ENCODE data around the gene LTA4H. TPM values are rescaled to one million over a fixed set of nuclear protein-coding genes. Genes with fewer than 3 reads are reported as not detected.

Gene LTA4H
- total RNA-seq, 1 donor from 2014 or later, result 137 TPM

DNA sequence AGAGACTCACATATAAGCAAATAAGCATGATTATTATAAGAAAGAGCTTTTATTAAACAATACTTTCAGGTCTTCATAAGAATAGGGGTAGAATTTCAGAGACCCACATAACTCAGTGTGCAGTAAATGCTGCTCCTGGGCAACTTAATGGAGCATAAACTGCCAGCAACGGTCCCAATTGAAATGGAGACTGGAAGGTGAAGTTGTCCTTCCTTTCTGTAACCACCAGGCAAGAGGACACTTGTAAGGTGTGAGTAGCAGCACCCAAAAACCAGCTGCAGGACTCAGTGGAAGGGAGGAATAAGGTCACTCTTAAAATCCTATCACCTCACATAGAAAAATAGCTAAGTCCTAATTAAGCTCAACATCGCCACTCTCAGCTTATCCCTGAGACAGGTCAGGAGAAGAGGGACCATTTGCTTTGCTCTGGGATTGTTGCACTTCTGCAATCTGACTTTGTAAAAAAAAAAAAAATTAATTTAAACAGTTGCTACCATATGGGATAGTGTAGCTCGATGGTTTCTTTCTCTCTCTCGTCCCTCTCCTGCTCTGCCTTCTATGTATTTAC lies 22.7 kb upstream of the LTA4H start:
- no peak for ATAC-seq

DNA sequence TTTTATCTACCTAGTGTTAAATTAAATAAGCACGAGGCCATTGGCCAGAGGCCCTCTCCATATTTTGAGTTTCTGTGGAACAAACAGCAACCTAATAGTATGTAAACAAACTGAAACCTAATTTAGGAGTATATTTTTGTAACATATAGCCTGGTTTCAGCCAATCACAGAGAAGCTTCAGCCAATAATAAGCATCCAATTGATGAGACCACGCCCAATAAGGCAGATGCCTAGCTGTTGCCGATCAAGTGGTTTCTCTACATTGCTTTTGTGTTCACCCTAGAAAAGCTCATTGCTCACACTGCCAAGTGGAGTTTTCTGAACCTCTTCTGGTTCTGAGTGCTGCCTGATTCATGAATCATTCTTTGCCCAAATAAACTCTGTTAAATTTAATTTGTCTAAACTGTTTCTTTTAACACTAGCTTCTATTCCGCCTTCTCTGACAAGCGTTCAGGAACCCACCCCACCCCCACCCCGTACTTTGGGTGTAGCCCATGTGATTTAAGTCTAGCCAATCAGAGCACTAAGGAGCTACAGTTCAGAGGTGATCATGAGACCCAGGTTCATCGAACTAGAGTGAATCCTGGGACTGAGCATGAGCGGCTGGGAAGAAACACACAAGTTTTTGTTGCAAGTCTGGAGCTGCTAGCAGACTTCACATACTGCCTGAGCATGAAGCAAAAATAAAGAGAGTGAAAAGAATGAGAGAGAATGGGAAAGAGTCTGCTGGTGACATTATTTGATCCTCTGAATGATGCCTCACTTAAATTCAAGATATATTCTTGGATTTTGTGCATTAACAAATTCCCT lies 21.5 kb upstream of the LTA4H start:
- ATAC-seq, result no peak

DNA sequence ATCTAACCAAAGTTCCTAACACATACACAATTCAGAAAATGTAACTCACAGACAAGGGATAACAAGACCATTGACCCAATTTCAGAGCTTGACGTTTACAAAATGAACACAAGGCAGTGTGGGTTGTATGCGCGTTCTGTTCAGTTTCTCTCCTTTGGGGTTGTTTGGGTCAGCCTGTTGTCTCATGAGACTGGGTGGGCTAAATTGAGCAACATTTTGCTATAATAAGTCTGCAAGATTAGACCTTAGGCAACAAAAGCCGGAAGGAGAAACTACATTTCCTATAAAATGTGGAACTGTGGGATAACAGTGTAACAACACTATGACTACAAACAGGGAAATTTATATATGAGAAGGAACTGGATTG lies 18.8 kb upstream of the LTA4H start:
- no peak for ATAC-seq

DNA sequence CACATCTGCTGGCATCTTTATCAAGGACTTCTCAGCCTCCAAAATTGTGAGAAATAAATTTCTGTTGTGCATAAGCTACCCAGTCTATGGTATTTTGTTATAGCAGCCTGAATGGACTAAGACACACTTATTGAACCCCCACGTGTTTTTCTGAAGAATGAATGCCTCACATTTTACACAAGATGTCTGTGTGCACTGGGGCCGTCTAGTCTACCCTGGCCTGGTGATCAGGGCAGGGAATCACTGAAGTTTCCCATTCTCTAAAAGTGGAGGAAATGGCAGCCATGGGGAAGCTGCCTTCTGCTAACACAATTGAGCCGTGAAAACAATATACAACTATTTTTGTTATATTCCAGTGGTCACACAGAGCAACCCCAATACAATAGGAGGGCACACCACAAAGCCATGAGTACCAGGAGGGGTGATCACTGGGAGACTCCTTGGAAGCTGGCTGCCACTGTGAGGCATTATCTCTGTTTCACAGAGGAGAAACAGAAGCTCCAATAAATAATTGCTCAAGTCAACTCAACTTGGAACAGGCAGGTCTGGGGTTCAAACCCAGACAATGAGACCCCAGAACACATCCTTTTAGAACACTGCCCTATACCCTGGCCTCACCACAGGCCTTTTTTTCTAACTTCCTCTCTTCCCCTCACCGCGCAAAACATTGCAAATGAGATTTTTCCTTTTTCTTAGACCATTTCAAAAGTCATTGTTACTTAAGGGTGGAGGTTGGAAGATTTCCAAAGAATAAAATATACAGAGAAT lies 18.3 kb upstream of the LTA4H start:
- ATAC-seq, result no peak

DNA sequence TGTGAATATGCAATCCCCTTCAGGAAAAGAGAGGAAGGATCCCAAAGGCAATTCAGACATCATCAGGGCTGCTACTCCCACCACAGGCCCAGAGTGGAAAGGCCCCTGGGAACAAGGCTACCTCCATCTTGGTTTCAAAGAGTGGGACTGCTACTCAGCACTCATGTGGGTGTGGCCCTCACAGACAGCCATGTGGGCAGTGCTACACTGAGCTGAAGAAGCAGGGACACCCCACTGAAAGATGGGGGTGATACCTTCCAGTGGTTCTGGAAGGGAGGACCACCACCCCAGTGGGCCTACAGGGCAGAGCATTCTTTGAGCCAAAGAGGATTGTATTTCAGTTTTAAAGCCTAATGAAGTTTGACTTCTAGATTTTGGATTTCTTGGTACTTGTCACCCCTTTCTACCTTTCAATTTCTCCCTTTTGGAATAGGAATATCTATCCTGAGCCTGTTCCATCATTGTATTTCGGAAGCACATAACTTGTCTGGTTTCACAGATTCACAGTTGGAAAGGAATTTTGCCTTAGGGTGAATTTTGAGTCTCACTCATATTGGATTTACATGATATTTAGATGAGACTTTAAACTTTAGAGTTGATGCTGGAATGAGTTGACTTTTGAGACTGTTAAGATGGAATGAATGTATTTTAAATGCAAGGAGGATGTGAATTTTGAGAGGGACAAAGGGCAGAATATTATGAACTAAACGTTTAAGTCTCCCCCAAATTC lies 16.5 kb upstream of the LTA4H start:
- no peak for ATAC-seq

DNA sequence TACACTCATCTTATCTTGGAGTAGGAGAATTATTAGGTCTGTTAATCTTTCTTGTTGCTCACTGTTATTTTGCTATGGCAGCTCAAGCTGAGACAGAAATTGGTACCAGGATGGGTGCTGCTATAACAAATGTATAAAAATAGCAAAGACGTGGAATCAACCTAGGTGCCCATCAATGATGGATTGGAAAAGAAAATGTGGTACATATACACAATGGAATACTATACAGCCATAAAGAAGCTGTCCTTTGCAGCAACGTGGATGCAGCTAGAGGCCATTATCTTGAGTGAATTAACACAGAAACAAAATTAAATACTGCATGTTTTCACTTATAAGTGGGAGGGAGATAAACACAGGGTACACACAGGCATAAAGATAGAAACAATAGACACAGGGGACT lies 14.8 kb upstream of the LTA4H start:
- no peak for ATAC-seq

DNA sequence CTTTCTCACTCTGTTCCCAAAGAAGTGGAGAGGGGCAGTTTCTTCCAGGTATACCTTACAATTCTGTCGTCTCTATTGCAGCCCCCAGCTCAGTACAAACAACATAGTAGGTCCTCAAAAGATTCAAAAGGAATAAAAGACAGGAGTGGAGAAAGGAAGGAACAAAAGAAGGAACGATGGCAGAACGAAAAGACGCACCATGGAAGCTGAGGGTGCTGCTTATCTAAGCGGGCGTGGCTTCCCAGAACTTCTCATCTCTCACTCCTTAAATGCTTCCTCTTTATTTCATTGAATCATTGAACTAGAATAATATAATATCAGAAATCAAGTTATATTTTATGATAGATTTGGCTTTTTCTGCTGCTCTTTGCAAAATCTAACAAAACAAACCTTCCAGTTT lies 13.7 kb upstream of the LTA4H start:
- no peak for ATAC-seq

DNA sequence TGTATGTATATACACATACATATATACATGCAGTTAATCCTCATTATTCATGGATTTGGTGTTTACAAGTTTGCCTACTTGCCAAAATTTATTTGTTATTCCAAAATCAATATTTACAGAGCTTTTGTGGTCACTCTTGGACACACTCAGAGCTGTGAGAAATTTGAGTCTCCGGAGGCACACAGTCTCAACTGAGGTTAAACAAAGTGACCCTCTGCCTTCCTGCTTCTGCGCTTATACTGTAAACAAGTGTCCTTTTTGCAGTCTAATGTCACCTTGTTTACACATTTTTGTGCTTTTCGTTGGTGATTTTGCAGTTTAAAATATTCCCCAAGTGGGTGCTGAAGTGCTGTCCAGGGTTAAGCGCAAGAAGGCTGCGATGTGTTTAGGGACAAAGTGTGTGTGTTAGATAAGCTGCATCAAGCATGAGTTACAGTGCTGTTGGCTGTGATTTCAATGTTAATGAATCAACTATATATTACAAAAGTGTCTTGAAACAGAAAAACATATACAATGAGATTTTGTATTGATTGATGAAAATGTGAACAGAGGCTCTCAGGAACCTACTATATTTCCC lies 13.1 kb upstream of the LTA4H start:
- no peak for ATAC-seq

DNA sequence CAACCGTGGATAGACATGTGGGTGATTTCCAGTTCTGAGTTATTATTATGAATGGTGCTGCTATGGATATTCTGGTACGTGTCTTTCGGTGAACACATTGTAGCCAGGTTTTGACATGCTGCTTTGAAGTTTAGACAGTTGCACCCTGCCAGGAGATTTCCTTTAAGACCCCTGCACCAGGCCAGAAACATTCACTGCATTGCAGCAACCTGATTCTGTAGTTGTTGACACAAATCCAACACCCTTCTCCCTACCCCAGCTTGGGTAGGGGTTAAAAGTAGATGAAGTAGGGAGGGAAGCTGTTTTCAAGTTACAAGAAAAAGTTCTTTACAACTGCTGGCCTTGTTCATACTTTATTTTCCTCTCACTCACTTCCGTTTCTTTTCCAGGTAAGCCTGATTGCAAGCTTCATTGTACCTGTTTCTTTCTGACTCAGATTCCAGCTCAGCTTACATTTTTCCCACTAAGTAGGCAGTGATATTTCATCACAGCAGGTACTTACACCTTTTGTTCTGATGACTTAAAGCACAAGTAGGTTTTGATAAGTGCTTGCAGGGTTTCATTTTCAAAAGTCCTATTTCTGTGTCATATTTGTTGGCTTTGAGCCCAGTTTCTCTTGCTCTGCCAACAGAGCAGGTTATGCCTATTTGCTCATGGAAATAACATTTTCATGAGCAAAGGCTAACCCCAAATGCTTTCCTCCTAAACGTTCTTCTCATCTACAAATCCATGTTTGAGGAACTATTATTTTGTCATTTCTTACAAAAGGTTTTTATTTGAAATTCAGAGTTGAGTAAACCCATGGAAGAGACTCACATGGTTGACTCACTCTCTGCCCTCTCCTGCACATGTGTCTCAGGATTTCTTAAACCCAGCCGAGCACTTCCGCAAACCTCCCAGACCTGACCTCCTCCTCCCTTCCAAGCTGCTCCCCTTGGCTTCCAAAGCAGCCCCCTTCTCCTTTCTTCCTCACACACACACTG lies 12.1 kb upstream of the LTA4H start:
- ATAC-seq, result peak; percentile 91

DNA sequence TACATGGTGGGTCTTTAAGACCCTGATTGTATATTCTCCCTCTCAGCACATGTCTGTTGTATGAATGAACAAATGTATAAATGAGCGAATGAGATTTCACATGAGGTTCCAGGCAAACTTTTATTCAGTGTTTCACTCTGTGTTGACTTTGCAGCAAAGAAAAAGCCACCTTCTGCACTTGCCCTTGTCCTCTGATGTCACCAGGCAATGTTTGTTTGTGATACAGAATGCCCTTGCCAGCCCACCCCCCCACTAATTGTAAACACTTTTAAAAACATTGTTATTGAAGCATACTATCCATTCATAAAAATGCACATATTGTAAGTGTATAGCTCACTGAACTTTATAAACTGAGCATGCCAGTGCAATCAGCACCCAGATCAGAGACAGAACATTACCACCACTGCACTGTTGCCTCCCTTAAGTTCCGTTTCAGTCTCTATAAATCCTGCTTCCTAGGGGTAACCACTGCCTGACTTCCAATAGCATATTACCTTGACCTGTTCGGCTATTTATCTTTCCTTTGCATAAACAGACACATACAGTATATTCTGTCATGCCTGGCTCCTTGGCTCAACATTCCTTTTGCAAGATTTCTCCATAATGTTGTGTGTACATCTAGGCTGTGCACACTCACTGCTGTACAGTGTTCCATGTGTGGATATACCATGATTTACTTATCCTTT lies 11.3 kb upstream of the LTA4H start:
- peak; percentile 62 for ATAC-seq

DNA sequence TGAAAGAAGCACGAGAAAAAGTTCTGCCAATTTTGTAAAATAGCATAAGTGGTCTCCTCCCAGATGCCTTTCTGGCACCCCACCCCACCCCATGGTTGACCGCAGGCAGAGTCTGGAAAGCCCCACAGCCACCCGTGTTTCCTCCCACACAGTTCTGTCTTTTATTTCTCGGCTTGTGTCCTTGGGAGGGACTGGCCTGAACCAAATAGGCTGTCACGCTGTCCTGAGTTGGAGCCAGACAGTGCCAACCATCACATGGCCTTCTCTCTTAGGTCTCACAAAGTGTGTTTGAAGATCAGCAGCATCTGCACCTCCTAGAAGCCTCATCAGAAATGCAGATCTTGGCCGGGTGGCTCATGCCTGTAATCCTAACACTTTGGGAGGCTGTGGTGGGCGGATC lies 10.2 kb upstream of the LTA4H start:
- ATAC-seq, result no peak

DNA sequence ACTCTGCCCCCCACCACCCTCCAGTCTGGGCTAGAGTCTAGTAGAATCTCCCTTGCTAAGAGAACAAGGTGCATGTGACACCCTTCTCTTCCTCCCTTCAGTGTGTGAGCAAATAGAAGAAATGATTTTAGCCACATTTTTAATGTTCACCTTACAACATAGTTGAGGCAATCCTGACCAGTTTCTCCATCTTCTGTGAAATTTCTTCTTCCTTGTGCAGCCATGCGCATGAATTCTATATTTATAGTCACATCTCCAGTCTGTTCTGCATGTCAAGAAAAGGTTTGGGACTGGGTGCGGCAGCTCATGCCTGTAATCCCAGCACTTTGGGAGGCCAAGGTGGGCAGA lies 9.5 kb upstream of the LTA4H start:
- no peak for ATAC-seq

DNA sequence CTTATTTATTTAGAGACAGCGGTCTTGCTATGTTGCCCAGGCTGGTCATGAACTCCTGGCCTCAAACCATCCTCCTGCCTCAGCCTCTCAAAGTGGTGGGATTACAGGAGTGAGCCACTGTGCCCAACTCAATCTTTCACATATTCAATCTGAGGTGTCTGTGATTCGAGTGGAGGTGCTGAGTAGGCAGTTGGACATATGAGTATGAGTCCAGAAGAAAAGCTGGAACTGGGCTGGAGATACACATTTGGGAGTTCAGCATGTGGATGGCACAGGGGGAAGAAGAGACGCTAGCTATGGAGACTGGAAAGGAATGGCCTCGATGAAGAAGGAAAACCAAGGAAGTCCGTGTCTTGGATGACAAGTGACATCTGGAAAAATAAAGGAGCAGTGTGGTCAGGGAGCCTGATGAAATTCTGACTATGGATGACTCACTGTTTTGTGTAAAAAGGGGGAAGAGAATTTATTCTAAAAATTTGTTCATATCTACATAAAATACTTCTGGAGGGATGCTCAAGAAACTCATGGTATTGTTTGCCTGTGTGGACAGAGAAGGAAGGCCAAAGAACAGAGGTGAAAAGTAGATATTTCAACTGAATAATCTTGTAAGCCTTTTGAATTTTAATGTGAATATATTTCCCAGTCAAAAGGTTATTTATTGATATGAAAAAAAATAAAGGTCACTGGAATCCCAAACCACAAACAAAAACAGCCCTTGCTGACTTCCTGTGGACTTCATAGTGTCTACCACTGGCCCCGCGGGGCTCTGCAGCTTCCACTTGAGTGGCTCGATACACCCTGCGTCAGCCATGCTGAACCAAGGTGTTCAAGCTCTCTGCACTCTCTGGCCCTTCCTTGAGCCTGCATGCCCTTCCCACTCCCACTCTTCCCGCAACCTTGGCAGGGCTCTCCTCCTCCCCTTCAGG lies 8.9 kb upstream of the LTA4H start:
- ATAC-seq, result no peak

DNA sequence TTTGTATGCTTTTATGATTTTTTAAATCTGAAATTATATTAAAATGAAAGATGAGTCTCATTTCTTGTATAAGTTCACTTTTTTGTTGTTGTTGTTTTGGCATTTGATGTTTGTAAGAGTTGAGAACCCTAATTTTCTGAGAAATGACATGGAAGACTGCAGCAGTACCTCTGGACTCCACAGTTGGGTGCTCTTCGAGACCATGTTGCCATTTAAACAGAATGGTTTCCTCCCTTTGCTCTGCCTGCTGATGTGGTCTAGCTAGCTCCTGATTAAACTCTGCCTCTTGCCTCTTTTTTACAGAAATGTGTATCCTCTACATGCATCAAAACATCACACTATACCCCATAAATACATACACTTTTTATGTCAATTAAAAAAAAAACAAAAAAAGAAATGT lies 5.8 kb upstream of the LTA4H start:
- ATAC-seq, result no peak

DNA sequence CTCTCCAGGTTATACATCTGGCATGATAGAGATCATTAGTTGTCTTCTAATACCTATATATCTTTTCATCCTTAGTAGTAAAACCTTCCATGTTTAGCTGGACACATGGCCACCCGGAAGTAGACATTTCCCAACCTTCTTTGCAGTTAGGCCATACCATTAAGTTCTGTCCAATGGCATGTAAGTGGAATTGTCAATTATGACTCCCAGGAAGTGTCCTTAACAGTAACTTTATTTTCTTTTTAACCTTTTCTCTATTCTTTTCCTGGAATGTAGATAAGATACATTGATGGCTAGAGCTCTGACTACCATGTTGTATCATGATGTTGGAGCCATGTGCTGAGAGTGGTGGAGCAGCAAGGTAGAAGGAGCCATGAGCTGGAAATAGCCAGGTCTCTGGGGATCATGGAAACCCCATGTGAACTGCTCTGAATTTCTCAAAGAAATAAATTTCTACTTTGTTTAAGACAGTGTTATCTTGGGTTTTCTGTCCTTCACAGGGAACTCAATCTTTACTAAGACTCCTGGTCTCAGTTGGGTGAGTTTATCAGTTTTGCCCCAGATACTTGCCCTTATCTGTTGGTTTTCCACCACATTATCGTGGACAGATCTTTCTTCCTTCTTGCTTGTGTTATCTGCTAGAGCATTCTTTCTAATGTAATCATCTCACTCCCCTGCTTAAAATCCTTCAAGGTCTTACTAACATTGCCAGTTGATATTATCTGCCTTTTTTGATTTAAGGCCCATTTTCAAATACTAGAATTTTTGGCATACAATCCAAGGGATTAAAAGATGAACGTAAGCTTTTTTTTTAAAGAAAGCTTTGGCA lies 5.1 kb upstream of the LTA4H start:
- ATAC-seq, result no peak

DNA sequence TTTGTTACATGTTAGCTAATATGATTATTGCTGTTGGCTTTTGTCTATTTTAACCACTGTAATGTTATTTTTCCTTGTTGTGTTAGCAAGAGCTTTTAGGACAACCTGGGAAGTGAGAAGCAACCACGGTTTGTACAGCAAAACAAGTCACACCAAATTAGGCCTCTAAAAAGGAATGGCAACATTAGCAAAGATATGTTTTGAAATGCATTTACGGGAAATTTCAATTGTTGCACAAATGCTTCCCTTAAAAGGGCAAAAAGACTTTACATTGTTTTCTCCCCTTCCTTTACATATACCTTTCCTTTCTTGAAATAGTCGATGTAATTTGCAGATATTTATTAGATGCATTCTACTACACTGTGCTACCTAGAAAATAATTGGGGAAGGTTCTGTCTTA lies 4.1 kb upstream of the LTA4H start:
- ATAC-seq, result no peak

DNA sequence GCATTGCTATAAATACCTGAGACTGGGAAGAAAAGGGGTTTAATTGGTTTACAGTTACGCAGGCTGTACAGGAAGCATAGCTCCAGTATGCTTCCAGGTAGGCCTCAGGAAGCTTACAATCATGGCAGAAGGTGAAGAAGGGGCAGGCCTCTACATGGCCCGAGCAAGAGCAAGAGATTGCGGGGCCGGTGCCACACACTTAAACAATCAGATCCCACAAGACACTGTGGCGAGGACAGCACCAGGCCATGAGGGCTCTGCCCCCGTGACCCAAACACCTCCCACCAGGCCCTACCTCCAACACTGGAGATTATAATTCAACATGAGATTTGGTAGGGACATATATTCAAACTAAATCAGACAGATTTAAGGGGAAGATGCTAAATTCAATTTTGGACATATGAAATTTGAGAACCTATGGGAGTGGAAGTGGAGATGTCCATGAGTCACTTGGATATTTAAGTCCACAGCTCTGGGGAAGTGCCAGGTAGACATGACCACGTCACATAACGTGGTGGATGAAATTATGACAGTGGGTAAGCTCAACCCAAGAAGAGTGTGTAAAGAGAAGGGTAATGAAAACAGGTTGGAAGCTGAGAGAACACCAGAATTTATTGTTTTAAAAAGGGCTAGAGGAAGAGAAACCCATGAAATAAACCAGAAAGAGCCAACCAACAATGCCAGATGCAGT lies 1.5 kb upstream of the LTA4H start:
- no peak for ATAC-seq

DNA sequence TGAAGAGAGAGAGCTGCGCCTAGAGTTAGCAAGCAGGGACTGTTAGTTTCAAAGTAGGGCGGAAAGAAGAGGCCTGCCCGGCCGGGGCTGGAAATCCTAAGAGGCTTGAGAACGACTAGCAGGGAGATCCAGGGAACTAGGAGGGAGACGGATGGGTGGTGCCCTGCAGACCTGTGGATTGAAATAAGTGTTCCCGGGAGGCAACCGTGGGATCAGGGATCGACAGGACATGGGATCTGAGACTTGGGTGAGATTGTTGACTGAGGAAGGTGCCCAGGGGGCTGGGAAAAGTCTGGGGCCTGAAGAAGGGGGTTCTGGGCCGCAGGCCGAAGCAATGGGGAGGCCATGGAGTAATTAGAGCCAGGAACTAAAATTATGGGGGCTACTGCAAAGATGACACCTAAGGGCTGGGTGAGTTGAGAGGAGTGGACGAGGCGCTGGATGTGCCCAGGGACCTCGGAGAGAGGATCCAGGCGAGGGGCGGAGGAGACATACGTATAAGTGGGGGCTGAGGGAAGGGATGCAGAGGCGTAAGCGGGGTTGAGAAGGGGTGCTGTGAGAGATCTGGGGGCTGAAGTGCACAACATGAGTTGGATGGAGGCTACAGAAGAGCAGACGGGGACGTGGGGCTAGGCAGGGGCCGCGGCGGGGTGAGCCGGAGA lies 635 bp downstream of the LTA4H start:
- no peak for ATAC-seq

Data from esophagus mucosa (tissue), 1 donor.